Right atrium auricular region (tissue), 2 donors: ENCODE measurements around the gene TDRD7. TPM values are rescaled to one million over a fixed set of nuclear protein-coding genes. Genes with fewer than 3 reads are reported as not detected.

Experiments used
- DNase-seq: peaks from one replicate; pipeline ENCODE4 v3.0.0-alpha.2; 2019; ENCODE audit warnings: low spot score
- H3K27ac ChIP-seq, 2 donors: fragments of 200-600 bp; sonication (generic); 1 replicate in 1 of 2; 2 replicates in 1 of 2; pipeline ENCODE4 v1.5.1; 2016 to 2019
- H3K27me3 ChIP-seq, 2 donors: fragments of 200-600 bp; sonication (generic); one replicate each; pipeline versions ENCODE4 v1.5.1 to v1.6.0; 2017 to 2019
- H3K36me3 ChIP-seq: fragments of 200-600 bp; sonication (generic); one replicate; pipeline ENCODE4 v1.5.1; 2016
- H3K4me1 ChIP-seq, 2 donors: fragments of 200-600 bp; sonication (generic); one replicate each; pipeline versions ENCODE4 v1.5.1 to v1.6.0; 2017 to 2019
- H3K4me3 ChIP-seq, 2 donors: fragments of 200-600 bp; sonication (generic); 1 replicate in 1 of 2; 2 replicates in 1 of 2; pipeline ENCODE4 v1.5.1; 2017 to 2019; ENCODE audit warnings: mild to moderate bottlenecking in 1 of 2, moderate library complexity in 1 of 2
- H3K9me3 ChIP-seq, 2 donors: fragments of 200-600 bp; sonication (generic); one replicate each; pipeline ENCODE4 v1.5.1; 2019
- total RNA-seq, 2 donors: library from RNA; depleted of rRNA; stranded (reverse); fragments of >200 nt; gene quantifications; one replicate each; pipeline ENCODE4 v1.1.0, GENCODE V29; 2016
- TF ChIP-seq, protein P1 (sequence below), 2 donors: fragments of 200-600 bp; sonication (generic); IDR thresholded peaks; one replicate each; pipeline ENCODE4 v1.5.1; 2019; ENCODE audit warnings: antibody characterized with exemption in 2 of 2

TDRD7 gene
- total RNA-seq, 2 donors from 2014 or later: 6.5 to 7.2 TPM

GRCh38 chr9:97502984-97503861 is 91.3 kb downstream of the TDRD7 start:
- Histone ChIP-seq H3K4me3 (peak overlapping the region; percentile 90 to 95), H3K27ac (peak overlapping the region; percentile 93 to 99), H3K4me1 (peaks cover 0 to 62% of the 10 kb centered on the region in 2 donors), H3K9me3 (no peaks in the 10 kb centered on the region), H3K36me3 (no peaks in the 10 kb centered on the region), H3K27me3 (no peaks in the 10 kb centered on the region)
- TF ChIP-seq, protein P1, sequence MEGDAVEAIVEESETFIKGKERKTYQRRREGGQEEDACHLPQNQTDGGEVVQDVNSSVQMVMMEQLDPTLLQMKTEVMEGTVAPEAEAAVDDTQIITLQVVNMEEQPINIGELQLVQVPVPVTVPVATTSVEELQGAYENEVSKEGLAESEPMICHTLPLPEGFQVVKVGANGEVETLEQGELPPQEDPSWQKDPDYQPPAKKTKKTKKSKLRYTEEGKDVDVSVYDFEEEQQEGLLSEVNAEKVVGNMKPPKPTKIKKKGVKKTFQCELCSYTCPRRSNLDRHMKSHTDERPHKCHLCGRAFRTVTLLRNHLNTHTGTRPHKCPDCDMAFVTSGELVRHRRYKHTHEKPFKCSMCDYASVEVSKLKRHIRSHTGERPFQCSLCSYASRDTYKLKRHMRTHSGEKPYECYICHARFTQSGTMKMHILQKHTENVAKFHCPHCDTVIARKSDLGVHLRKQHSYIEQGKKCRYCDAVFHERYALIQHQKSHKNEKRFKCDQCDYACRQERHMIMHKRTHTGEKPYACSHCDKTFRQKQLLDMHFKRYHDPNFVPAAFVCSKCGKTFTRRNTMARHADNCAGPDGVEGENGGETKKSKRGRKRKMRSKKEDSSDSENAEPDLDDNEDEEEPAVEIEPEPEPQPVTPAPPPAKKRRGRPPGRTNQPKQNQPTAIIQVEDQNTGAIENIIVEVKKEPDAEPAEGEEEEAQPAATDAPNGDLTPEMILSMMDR (IDR thresholded peaks at IDR 0.05): peak in 1 of 2 donors; percentile 30
- no peak for DNase-seq

DNA sequence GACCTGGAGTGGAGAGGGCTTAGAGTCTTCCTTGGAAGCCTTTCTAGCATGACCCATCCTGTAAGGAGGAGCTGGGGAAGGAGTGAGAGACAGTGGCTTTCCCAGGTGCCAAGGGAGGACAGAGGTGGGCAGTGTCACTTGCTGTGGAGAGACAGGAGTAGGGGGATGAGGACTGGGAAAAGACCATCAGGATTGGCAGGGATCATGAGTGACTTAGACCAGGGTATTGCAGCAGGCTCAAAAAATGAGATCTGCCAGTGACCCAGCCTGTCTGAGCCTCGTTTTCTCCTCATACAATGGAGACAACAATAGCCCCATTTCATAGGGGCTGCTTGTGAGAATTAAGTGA is 91.9 kb downstream of the TDRD7 start:
- Histone ChIP-seq H3K27ac (peak overlapping the region; percentile 93 to 99), H3K27me3 (no peaks in the 10 kb centered on the region), H3K4me3 (peak overlapping the region in 1 of 2 donors; percentile 90), H3K9me3 (no peaks in the 10 kb centered on the region), H3K4me1 (peaks cover 0 to 62% of the 10 kb centered on the region in 2 donors), H3K36me3 (no peaks in the 10 kb centered on the region)
- TF ChIP-seq, protein P1 (IDR thresholded peaks at IDR 0.05): no peak
- DNase-seq: no peak

- H3K27ac ChIP-seq: peak overlapping the region; percentile 93 to 99
- no peaks in the 10 kb centered on the region for H3K27me3 ChIP-seq
- TF ChIP-seq, protein P1 (IDR thresholded peaks at IDR 0.05): no peak
- H3K36me3 ChIP-seq: no peaks in the 10 kb centered on the region
- no peak overlapping the region for H3K4me3 ChIP-seq
- DNase-seq: no peak
- H3K9me3 ChIP-seq: no peaks in the 10 kb centered on the region
- peaks cover 0 to 62% of the 10 kb centered on the region in 2 donors for H3K4me1 ChIP-seq
Measured at GRCh38 chr9:97504381-97505216, 92.7 kb downstream of the TDRD7 start.

- H3K27ac ChIP-seq: peak overlapping the region; percentile 93 to 99
- DNase-seq: no peak
- TF ChIP-seq, protein P1 (IDR thresholded peaks at IDR 0.05): no peak
Measured at GRCh38 chr9:97505845-97506244, 93.9 kb downstream of the TDRD7 start.

DNA sequence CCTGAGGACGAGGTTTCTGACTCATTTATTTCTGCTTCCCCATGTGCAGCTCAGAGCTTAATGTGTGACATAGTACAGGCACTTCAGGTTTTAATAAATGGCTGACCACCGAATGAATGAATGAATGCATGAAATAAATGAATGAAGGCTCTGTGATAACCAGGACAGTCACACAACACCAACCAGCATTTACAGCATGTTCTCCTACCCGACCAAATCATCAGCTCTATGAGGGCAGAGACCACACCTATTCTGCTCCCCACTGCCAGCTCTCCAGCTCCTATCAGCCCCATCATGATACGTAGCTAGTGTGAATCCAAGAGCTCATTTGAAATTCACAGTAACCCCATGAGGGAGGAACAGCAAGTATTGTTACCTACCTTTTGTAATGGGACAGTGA is 94.4 kb downstream of the TDRD7 start:
- Histone ChIP-seq H3K9me3 (no peaks in the 10 kb centered on the region), H3K27me3 (no peaks in the 10 kb centered on the region), H3K4me3 (no peak overlapping the region), H3K36me3 (no peaks in the 10 kb centered on the region), H3K27ac (peak overlapping the region; percentile 93 to 99), H3K4me1 (peaks cover 0 to 69% of the 10 kb centered on the region in 2 donors)
- TF ChIP-seq, protein P1 (IDR thresholded peaks at IDR 0.05): no peak
- no peak for DNase-seq

More at GRCh38 chr9:97505845-97506244, 93.9 kb downstream of the TDRD7 start:
- Histone ChIP-seq H3K4me3 (no peak overlapping the region), H3K36me3 (no peaks in the 10 kb centered on the region), H3K4me1 (peaks cover 0 to 64% of the 10 kb centered on the region in 2 donors), H3K9me3 (no peaks in the 10 kb centered on the region), H3K27me3 (no peaks in the 10 kb centered on the region)
